ENCODE data around the gene APBB2. TPM values are rescaled to one million over a fixed set of nuclear protein-coding genes. Genes with fewer than 3 reads are reported as not detected.

Gene APBB2
- total RNA-seq, 1 donor from 2014 or later = 23.5 TPM

- Histone ChIP-seq H3K27ac (replicated peaks) (no peak overlapping the region), H3K4me3 (no peak overlapping the region), H3K36me3 (no peaks in the 10 kb centered on the region), H3K27me3 (ENCODE audit: low read depth) (no peaks in the 10 kb centered on the region), H3K4me1 (no peaks in the 10 kb centered on the region), H3K9me3 (replicated peaks) (no peaks in the 10 kb centered on the region)
- no peak for TF ChIP-seq CTCF (IDR thresholded peaks at IDR 0.05; ENCODE audit: borderline replicate concordance)
- intact Hi-C loops (cut with micrococcal nuclease) = no loop called here
- no peak for DNase-seq
Measured at GRCh38 chr4:41236508-41236907, 22.2 kb upstream of the APBB2 start.

- Histone ChIP-seq H3K4me3 (no peak overlapping the region), H3K4me1 (no peaks in the 10 kb centered on the region), H3K9me3 (replicated peaks) (no peaks in the 10 kb centered on the region), H3K36me3 (no peaks in the 10 kb centered on the region), H3K27me3 (ENCODE audit: low read depth) (no peaks in the 10 kb centered on the region), H3K27ac (replicated peaks) (no peak overlapping the region)
- intact Hi-C loops (cut with micrococcal nuclease) = no loop called here
- DNase-seq = no peak
- no peak for TF ChIP-seq CTCF (IDR thresholded peaks at IDR 0.05; ENCODE audit: borderline replicate concordance)
Measured at GRCh38 chr4:41236032-41236431, 21.7 kb upstream of the APBB2 start.

GRCh38 chr4:41232856-41233255 is 18.5 kb upstream of the APBB2 start:
- no peaks in the 10 kb centered on the region for H3K9me3 ChIP-seq (replicated peaks)
- no peaks in the 10 kb centered on the region for H3K27me3 ChIP-seq (ENCODE audit: low read depth)
- no peak for DNase-seq
- no peak for TF ChIP-seq CTCF (IDR thresholded peaks at IDR 0.05; ENCODE audit: borderline replicate concordance)
- H3K27ac ChIP-seq (replicated peaks) = no peak overlapping the region
- H3K36me3 ChIP-seq = no peaks in the 10 kb centered on the region
- intact Hi-C loops (cut with micrococcal nuclease) = no loop called here
- H3K4me1 ChIP-seq = no peaks in the 10 kb centered on the region
- H3K4me3 ChIP-seq = no peak overlapping the region

- Histone ChIP-seq H3K4me3 (no peak overlapping the region), H3K27me3 (ENCODE audit: low read depth) (no peaks in the 10 kb centered on the region), H3K9me3 (replicated peaks) (no peaks in the 10 kb centered on the region), H3K36me3 (no peaks in the 10 kb centered on the region), H3K27ac (replicated peaks) (no peak overlapping the region), H3K4me1 (no peaks in the 10 kb centered on the region)
- no peak for DNase-seq
- intact Hi-C loops (cut with micrococcal nuclease) = no loop called here
- TF ChIP-seq CTCF (IDR thresholded peaks at IDR 0.05; ENCODE audit: borderline replicate concordance) = peak; percentile 35
Measured at GRCh38 chr4:41232406-41232805, 18.1 kb upstream of the APBB2 start.

- no peaks in the 10 kb centered on the region for H3K9me3 ChIP-seq (replicated peaks)
- TF ChIP-seq CTCF (IDR thresholded peaks at IDR 0.05; ENCODE audit: borderline replicate concordance) = no peak
- H3K27ac ChIP-seq (replicated peaks) = no peak overlapping the region
- H3K4me1 ChIP-seq = no peaks in the 10 kb centered on the region
- no peak overlapping the region for H3K4me3 ChIP-seq
- intact Hi-C loops (cut with micrococcal nuclease) = no loop called here
- peaks cover 4% of the 10 kb centered on the region for H3K27me3 ChIP-seq (ENCODE audit: low read depth)
- H3K36me3 ChIP-seq = no peaks in the 10 kb centered on the region
- no peak for DNase-seq
Measured at GRCh38 chr4:41227902-41228301, 13.6 kb upstream of the APBB2 start.

Data from left ventricle myocardium inferior (tissue), 1 donor.